Aorta (tissue), 5 donors: ENCODE measurements around the gene C20orf202. TPM values are rescaled to one million over a fixed set of nuclear protein-coding genes. Genes with fewer than 3 reads are reported as not detected.
"Not testable (repeated sequence)": the region's sequence is repeated elsewhere in the genome, so short reads cannot be mapped to it uniquely, and the experiment has no call there.

Source experiments
- ATAC-seq: fragments of 200-7000 bp; cut with Tn5 transposase; one replicate; pipeline ENCODE4 v1.9.1; 2022; ENCODE audit warnings: moderate library complexity; ENCODE audit not compliant: low FRiP score
- DNase-seq, 2 donors: peaks; one replicate each; pipeline ENCODE4 v3.0.0-alpha.2; 2020
- H3K27ac ChIP-seq, 2 donors: one replicate each; pipeline ENCODE4 v1.5.1; 2013; ENCODE audit warnings: low read length in 2 of 2, mild to moderate bottlenecking in 2 of 2, moderate library complexity in 2 of 2, control low read depth in 1 of 2, inconsistent platforms in 1 of 2, low read depth in 1 of 2
- H3K27me3 ChIP-seq, 2 donors: one replicate each; pipeline ENCODE4 v1.6.1; 2013; ENCODE audit warnings: control low read depth in 1 of 2, low read length in 1 of 2, mild to moderate bottlenecking in 1 of 2, moderate library complexity in 1 of 2; ENCODE audit not compliant: insufficient read depth in 2 of 2, control insufficient read depth in 1 of 2
- H3K36me3 ChIP-seq, 2 donors: one replicate each; pipeline ENCODE4 v1.6.1; 2013; ENCODE audit warnings: control low read depth in 1 of 2, low read length in 1 of 2, mild to moderate bottlenecking in 1 of 2; ENCODE audit not compliant: insufficient read depth in 2 of 2, control insufficient read depth in 1 of 2
- H3K4me1 ChIP-seq, 2 donors: one replicate each; pipeline ENCODE4 v1.6.1; 2013; ENCODE audit warnings: low read length in 2 of 2, control low read depth in 1 of 2, mild to moderate bottlenecking in 1 of 2, moderate library complexity in 1 of 2; ENCODE audit not compliant: insufficient read depth in 2 of 2, control insufficient read depth in 1 of 2
- H3K4me3 ChIP-seq, 2 donors: one replicate each; pipeline ENCODE4 v1.5.1; 2013; ENCODE audit warnings: low read length in 2 of 2, control low read depth in 1 of 2, mild to moderate bottlenecking in 1 of 2
- H3K9me3 ChIP-seq: one replicate; pipeline ENCODE4 v1.6.1; 2013; ENCODE audit warnings: mild to moderate bottlenecking, low read length; ENCODE audit not compliant: control insufficient read depth
- WGBS, 2 donors: extraction: QIAGEN DNeasy Blood & Tissue Kit; methylation state at CpG; one replicate each; pipeline ENCODE4 v1.1.7; 2013; 5-methylcytosine and 5-hydroxymethylcytosine counted together
- intact Hi-C, 2 donors: fragments of 100-400 bp; cut with DNase I; formaldehyde crosslinking; loops; one replicate each; pipeline versions ENCODE4 v1.14.2 to v1.15.0; 2022
- polyA plus RNA-seq, 2 donors: library from polyadenylated mRNA; stranded (reverse); fragments of 200-250 nt; gene quantifications; one replicate each; pipeline ENCODE4 v1.2.3, GENCODE V29; 2013
- total RNA-seq, 2 donors: library from RNA; stranded (reverse); fragmentation: NEBNext Ultra II Directional; extraction: Animal tissue kit (Norgen Biotek cat#: 25700); gene quantifications; one replicate each; pipeline ENCODE4 v1.2.1, GENCODE V29; 2021
- donor health status: healthy with polysubstance abuse.
- donor health status: Bipolar disorder and iron deficiency.
- donor health status: DM: no; HTN: no; CAD: no.
- donor health status: DM: no; HTN: no; CAD: no.
- donor health status: DM: yes; HTN: yes; CAD: no.

Gene C20orf202
- total and polyA plus RNA-seq, 4 donors = 0.26 to 0.88 (median 0.54) TPM; not detected in 1

DNA sequence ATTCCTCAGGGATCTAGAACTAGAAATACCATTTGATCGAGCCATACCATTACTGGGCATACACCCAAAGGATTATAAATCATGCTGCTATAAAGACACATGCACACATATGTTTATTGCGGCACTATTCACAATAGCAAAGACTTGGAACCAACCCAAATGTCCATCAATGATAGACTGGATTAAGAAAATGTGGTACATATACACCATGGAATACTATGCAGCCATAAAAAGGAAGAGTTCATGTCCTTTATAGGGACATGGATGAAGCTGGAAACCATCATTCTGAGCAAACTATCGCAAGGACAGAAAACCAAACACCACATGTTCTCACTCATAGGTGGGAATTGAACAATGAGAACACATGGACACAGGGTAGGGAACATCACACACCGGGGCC is 19.5 kb downstream of the C20orf202 start:
- H3K27me3 ChIP-seq, ATAC-seq: not testable (repeated sequence)
- 73 to 87% methylated on average over 3 to 4 of the region's 4 CpGs for WGBS, 2 donors

GRCh38 chr20:1224205-1224890 is 21.1 kb downstream of the C20orf202 start:
- Histone ChIP-seq H3K27ac (no peak overlapping the region), H3K4me1 (no peaks in the 10 kb centered on the region), H3K4me3 (no peak overlapping the region), H3K36me3 (no peaks in the 10 kb centered on the region), H3K9me3 (no peaks in the 10 kb centered on the region), H3K27me3 (no peaks in the 10 kb centered on the region)
- 81 to 84% methylated on average over 20 of the region's 20 CpGs for WGBS, 2 donors
- DNase-seq (no peak), ATAC-seq (no peak)
- intact Hi-C loops = no loop called here

More for the DNA sequence above, 19.5 kb downstream of the C20orf202 start:
- H3K27ac ChIP-seq, H3K4me3 ChIP-seq, DNase-seq, H3K36me3 ChIP-seq, H3K4me1 ChIP-seq, H3K9me3 ChIP-seq, intact Hi-C loops: not testable (repeated sequence)

DNA sequence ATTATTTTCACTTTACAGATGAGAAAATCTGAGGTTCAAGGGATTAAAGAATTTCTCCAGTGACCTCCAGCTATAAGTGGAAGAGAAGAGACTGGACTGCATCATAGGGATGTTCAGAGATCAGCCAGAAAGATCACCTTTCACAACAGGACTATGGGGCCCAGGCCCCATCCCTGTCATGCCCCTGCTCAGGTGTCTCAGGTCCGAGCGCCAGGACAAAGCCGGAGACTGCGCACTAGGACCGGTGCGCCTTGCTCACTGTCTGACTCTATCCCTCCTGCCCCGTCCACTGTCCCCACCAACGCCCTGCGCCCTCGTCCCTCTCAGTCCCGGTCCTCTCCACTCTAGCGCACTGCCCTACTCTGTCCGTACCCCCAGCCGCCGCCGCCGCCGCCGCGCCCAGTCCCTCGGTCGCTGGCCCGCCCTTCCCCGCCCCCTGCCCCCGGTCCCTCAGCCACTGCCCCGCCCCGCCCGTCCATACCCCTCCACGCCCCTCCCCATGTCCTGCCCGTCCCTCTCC is 22.1 kb downstream of the C20orf202 start:
- Histone ChIP-seq H3K9me3 (no peaks in the 10 kb centered on the region), H3K27me3 (no peaks in the 10 kb centered on the region), H3K27ac (no peak overlapping the region), H3K4me3 (no peak overlapping the region), H3K4me1 (no peaks in the 10 kb centered on the region), H3K36me3 (no peaks in the 10 kb centered on the region)
- 3 to 4% methylated on average over 12 to 30 of the region's 30 CpGs for WGBS, 2 donors
- ATAC-seq = peak; percentile 81
- no peak for DNase-seq
- intact Hi-C loops = no loop called here

DNA sequence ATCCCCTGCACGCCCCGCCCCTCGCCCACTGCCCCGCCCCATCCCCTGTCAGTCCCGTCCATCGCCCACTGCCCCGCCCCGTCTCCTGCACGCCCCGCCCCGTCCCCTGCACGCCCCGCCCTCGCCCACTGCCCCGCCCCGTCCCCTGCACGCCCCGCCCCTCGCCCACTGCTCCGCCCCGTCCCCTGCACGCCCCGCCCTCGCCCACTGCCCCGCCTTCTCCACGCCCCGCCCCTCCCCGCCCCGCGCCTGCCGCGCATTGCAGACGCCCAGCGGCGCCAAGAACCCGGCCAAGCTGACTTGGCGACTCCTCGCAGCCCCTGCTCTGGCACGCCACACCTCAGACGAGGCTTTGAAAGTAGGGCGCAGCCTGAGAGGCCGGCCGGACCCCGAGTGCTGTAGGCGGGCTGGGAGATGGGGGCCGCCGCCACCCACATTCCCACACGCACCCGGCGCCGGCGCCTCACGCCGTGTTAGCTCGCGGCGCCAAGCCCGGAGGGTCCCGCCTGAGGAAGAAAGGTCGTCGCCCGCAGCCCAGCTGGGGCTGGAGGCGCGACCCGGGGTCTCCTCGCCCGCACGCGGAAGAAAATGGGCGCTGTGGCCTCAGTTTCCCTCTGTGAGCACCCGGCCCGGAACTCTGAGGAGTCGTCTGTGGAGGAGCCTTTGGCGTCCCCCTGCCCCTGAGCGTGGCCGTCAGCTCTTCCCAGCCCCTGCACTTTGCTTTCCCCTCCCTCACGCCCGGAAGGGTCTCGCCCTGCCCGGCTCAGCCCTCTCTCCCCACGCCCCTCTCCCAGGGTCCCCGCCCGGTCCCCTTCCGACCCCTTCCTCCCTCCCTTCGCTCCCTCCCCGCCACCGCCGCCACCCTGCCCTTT is 22.8 kb downstream of the C20orf202 start, which contains the start of gene RAD21L1:
RAD21L1 (plus strand) TSS at position 262 of the 872 bp plus-strand sequence. CDS start 2,410 bp downstream, outside the sequence.
- ATAC-seq = peak; percentile 94

GRCh38 chr20:1229541-1229940 is 26.3 kb downstream of the C20orf202 start:
- Histone ChIP-seq H3K9me3 (no peaks in the 10 kb centered on the region), H3K27me3 (no peaks in the 10 kb centered on the region), H3K27ac (no peak overlapping the region), H3K4me1 (no peaks in the 10 kb centered on the region), H3K36me3 (no peaks in the 10 kb centered on the region), H3K4me3 (no peak overlapping the region)
- 82 to 83% methylated on average over 3 of the region's 3 CpGs for WGBS, 2 donors
- intact Hi-C loops = no loop called here
- ATAC-seq (no peak), DNase-seq (no peak)

More for the DNA sequence above, 22.8 kb downstream of the C20orf202 start, which contains the start of gene RAD21L1:
- no peaks in the 10 kb centered on the region for H3K4me1 ChIP-seq
- H3K36me3 ChIP-seq = no peaks in the 10 kb centered on the region
- H3K9me3 ChIP-seq = no peaks in the 10 kb centered on the region
- intact Hi-C loops = no loop called here
- 1 to 3% methylated on average over 44 to 88 of the region's 88 CpGs for WGBS, 2 donors
- peak within 1 kb of the TSS; percentile 0 to 14 for H3K4me3 ChIP-seq
- DNase-seq = peak; percentile 80 to 95
- no peaks in the 10 kb centered on the region for H3K27me3 ChIP-seq
- no peak within 1 kb of the TSS for H3K27ac ChIP-seq

- Histone ChIP-seq H3K36me3 (no peaks in the 10 kb centered on the region), H3K4me3 (no peak overlapping the region), H3K4me1 (no peaks in the 10 kb centered on the region), H3K27me3 (no peaks in the 10 kb centered on the region), H3K27ac (no peak overlapping the region), H3K9me3 (no peaks in the 10 kb centered on the region)
- intact Hi-C loops = no loop called here
- ATAC-seq (no peak), DNase-seq (no peak)
- 72 to 79% methylated on average over 3 of the region's 3 CpGs for WGBS, 2 donors
These were observed 29.2 kb downstream of the C20orf202 start for GRCh38 chr20:1232286-1233111.

DNA sequence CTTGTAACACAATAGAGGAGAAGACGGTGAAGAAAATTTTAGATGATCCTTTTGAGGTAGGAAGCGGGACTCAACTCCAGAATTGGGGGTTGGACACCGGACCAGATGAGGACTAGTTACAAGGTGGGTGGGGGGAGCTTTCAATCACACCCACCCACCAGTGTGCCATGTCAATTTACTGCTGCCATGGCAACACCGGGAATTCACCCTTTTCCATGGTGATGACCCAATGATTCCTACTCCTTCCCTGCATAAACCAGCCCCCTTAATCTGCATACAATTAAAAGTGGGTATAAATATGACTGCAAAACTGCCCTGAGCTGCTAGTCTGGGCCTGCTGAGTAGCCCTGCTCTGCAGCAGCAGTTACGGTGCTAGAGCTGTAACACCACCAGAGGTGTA is 37.3 kb downstream of the C20orf202 start:
- no peak overlapping the region for H3K27ac ChIP-seq
- 67 to 69% methylated on average over 5 of the region's 5 CpGs for WGBS, 2 donors
- no peaks in the 10 kb centered on the region for H3K4me1 ChIP-seq
- intact Hi-C loops = no loop called here
- no peaks in the 10 kb centered on the region for H3K27me3 ChIP-seq
- H3K4me3 ChIP-seq = no peak overlapping the region
- DNase-seq (no peak), ATAC-seq (no peak)
- H3K9me3 ChIP-seq = no peaks in the 10 kb centered on the region
- H3K36me3 ChIP-seq = no peaks in the 10 kb centered on the region

DNA sequence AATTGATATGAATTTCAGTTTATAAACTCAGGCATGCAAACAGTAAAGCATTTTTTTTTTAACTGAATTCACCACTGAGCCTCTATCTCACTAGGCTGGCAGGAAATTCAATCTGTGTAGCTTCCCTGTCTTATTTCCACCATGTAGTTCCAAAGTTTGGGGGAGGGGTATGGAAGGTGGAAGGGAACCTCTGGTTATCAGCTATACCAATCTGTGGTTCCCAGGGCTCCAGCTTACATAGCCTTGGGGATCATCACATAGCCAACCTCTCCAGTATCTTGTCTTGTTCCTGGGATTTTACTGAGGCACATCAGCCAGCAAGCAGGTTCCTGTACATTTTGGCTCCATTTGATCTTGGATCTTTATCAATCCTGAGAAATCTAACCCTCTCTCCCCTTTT is 38.2 kb downstream of the C20orf202 start:
- no peaks in the 10 kb centered on the region for H3K36me3 ChIP-seq
- ATAC-seq (no peak), DNase-seq (no peak)
- H3K9me3 ChIP-seq = no peaks in the 10 kb centered on the region
- H3K4me1 ChIP-seq = no peaks in the 10 kb centered on the region
- H3K27me3 ChIP-seq = no peaks in the 10 kb centered on the region
- intact Hi-C loops = no loop called here
- no peak overlapping the region for H3K4me3 ChIP-seq
- no peak overlapping the region for H3K27ac ChIP-seq
